Measurements from ENCODE around the gene BLVRB.
"Not testable (repeated sequence)": the region's sequence is repeated elsewhere in the genome, so short reads cannot be mapped to it uniquely, and the experiment has no call there.

BLVRB gene

GRCh38 chr19:40428197-40428596 lies 37.3 kb downstream of the BLVRB start:
- H3K9ac ChIP-seq (ENCODE audit: low read length); H3K36me3 ChIP-seq (replicated peaks; ENCODE audit: insufficient read depth, low read length); H3K9me2 ChIP-seq (replicated peaks; ENCODE audit: insufficient read depth, low read length); H3K27me3 ChIP-seq (replicated peaks; ENCODE audit: insufficient read depth, low read length); H2AFZ ChIP-seq (ENCODE audit: low read length); H3K4me1 ChIP-seq (ENCODE audit: low read length); H4K20me1 ChIP-seq (ENCODE audit: insufficient read depth, low read length); H3K9me3 ChIP-seq (replicated peaks; ENCODE audit: insufficient read depth, low read length); H3F3A ChIP-seq (ENCODE audit: insufficient read depth, low read length); H3K4me2 ChIP-seq (ENCODE audit: low read depth, low read length); H3K27ac ChIP-seq (ENCODE audit: low read length); H3K79me2 ChIP-seq (ENCODE audit: low read length); DNase-seq; H3K4me3 ChIP-seq (ENCODE audit: low read length): not testable (repeated sequence)

- H3K4me3 ChIP-seq (ENCODE audit: low read length), result peak within 1 kb of the TSS; percentile 84
- no peak for TF ChIP-seq EZH2phosphoT487 (IDR thresholded peaks at IDR 0.05; ENCODE audit: low read length)
- no peak for TF ChIP-seq EZH2 (optimal IDR thresholded peaks at IDR 0.05; ENCODE audit: low read depth, low read length)
- TF ChIP-seq CTCF (IDR thresholded peaks at IDR 0.05; ENCODE audit: low read length), result peak; percentile 69
These were observed 39.9 kb downstream of the BLVRB start, which contains the start of gene SERTAD1 for GRCh38 chr19:40425450-40426287. TSS of gene SERTAD1 (minus strand) at chr19:40425992. CDS start at chr19:40423546, 2,446 bp downstream.

GRCh38 chr19:40424637-40425449 lies 40.7 kb downstream of the BLVRB start:
- no peak for TF ChIP-seq EZH2phosphoT487 (IDR thresholded peaks at IDR 0.05; ENCODE audit: low read length)
- no peak for TF ChIP-seq EZH2 (optimal IDR thresholded peaks at IDR 0.05; ENCODE audit: low read depth, low read length)
- TF ChIP-seq CTCF (IDR thresholded peaks at IDR 0.05; ENCODE audit: low read length), result no peak
- Histone ChIP-seq H3K9me3 (replicated peaks; ENCODE audit: insufficient read depth, low read length) (no peaks in the 10 kb centered on the region), H3F3A (ENCODE audit: insufficient read depth, low read length) (peaks cover 5% of the 10 kb centered on the region), H3K27ac (ENCODE audit: low read length) (peak overlapping the region; percentile 77; the same call in 1 of the 2 replicates), H3K4me3 (ENCODE audit: low read length) (peak overlapping the region; percentile 84), H3K4me2 (ENCODE audit: low read depth, low read length) (peak overlapping the region; percentile 96), H3K4me1 (ENCODE audit: low read length) (peaks cover 7% of the 10 kb centered on the region), H2AFZ (ENCODE audit: low read length) (peak overlapping the region; percentile 92), H4K20me1 (ENCODE audit: insufficient read depth, low read length) (no peaks in the 10 kb centered on the region), H3K9me2 (replicated peaks; ENCODE audit: insufficient read depth, low read length) (no peaks in the 10 kb centered on the region), H3K27me3 (replicated peaks; ENCODE audit: insufficient read depth, low read length) (no peaks in the 10 kb centered on the region; the same call in 1 of the 2 replicates), H3K79me2 (ENCODE audit: low read length) (peaks cover 4% of the 10 kb centered on the region), H3K36me3 (replicated peaks; ENCODE audit: insufficient read depth, low read length) (no peaks in the 10 kb centered on the region), H3K9ac (ENCODE audit: low read length) (peak overlapping the region; percentile 90)
- DNase-seq, result no peak

More at GRCh38 chr19:40425450-40426287, 39.9 kb downstream of the BLVRB start, which contains the start of gene SERTAD1:
- H4K20me1 ChIP-seq (ENCODE audit: insufficient read depth, low read length), result no peaks in the 10 kb centered on the region
- H3K4me1 ChIP-seq (ENCODE audit: low read length), result peaks cover 7% of the 10 kb centered on the region
- H3K27me3 ChIP-seq (replicated peaks; ENCODE audit: insufficient read depth, low read length), result no peaks in the 10 kb centered on the region
- H2AFZ ChIP-seq (ENCODE audit: low read length), result peak within 1 kb of the TSS; percentile 99
- peaks cover 4% of the 10 kb centered on the region for H3K79me2 ChIP-seq (ENCODE audit: low read length)
- no peaks in the 10 kb centered on the region for H3K9me2 ChIP-seq (replicated peaks; ENCODE audit: insufficient read depth, low read length)
- H3F3A ChIP-seq (ENCODE audit: insufficient read depth, low read length), result peaks cover 5% of the 10 kb centered on the region
- H3K9ac ChIP-seq (ENCODE audit: low read length), result peak within 1 kb of the TSS; percentile 90
- no peaks in the 10 kb centered on the region for H3K36me3 ChIP-seq (replicated peaks; ENCODE audit: insufficient read depth, low read length)
- H3K4me2 ChIP-seq (ENCODE audit: low read depth, low read length), result peak within 1 kb of the TSS; percentile 96
- H3K9me3 ChIP-seq (replicated peaks; ENCODE audit: insufficient read depth, low read length), result no peaks in the 10 kb centered on the region
- H3K27ac ChIP-seq (ENCODE audit: low read length), result peak within 1 kb of the TSS; percentile 77; the same call in 1 of the 2 replicates
- DNase-seq, result peak; percentile 100
